DMS53 (cell line): ENCODE data around the gene GART.
"Not testable (repeated sequence)": the region's sequence is repeated elsewhere in the genome, so short reads cannot be mapped to it uniquely, and the experiment has no call there.

Experiments
- DNase-seq: peaks from one replicate; lab custom pipeline; 2025; lab: John Stamatoyannopoulos, UW

GART gene

GRCh38 chr21:33512481-33512880 lies 29.4 kb downstream of the GART start:
- no peak for DNase-seq

GRCh38 chr21:33511639-33512038 lies 30.3 kb downstream of the GART start:
- DNase-seq, result no peak

DNA sequence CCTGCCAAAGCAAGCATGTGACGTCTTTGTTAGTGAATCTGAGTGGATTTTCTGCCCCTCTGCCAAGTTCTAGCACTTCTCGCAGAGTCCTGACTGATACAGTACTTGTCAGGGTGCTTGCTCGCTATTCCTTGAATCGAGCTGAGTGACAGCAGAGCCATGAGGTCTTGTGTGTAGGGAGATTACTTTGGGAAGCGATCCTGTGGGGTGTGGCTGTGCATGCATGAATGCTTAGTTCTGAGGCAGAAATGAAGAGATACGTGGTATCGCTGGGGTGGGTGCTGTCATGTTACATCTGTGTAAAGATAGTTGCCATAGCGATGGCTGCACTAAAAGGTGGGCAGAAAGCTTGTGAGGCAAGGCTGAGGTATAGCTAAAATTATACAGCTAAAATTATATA lies 31.1 kb downstream of the GART start:
- DNase-seq, result no peak

GRCh38 chr21:33507003-33507402 lies 34.9 kb downstream of the GART start:
- not testable (repeated sequence) for DNase-seq

GRCh38 chr21:33505833-33506232 lies 36.1 kb downstream of the GART start:
- no peak for DNase-seq

DNA sequence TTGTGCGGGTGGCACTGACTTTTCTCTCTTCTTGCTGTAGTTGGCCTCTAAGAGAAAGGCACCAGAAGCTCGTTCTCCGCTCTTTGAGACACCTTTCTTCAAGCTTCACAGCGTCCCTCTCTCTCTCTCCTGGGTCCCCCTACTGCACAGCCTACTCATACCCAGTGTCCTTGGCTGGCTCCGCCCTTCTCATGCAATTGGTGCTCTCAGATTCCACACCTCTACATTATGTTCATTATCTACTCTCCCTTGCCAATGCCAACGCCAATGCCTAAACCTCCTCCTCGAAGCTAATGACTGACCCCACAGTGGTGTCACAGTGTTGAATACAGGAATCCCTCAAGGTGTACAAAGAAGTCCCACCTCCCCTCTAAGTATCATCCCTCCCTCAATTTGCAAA lies 45.6 kb downstream of the GART start:
- no peak for DNase-seq

DNA sequence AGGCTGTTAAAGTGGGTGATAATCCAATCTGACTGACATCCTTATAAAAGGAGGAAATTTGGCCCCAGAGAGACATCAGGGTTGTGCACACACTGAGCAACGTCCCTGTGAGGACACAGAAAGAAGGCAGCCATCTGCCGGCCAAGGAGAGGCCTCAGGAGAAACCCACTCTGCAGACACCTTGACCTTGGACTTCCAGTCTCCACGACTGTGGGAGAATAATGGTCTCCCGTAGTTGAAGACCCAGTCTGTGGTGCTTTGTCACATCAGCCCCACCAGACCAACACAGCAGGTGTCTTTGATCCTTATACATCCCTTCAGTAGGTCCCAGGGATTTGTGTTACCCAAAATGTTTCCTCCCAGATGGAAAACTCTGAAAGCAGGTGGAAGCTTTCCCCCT lies 46.2 kb downstream of the GART start:
- DNase-seq, result no peak

- no peak for DNase-seq
Measured at GRCh38 chr21:33493756-33494155, 48.2 kb downstream of the GART start.

GRCh38 chr21:33492571-33492970 lies 49.3 kb downstream of the GART start:
- no peak for DNase-seq

DNA sequence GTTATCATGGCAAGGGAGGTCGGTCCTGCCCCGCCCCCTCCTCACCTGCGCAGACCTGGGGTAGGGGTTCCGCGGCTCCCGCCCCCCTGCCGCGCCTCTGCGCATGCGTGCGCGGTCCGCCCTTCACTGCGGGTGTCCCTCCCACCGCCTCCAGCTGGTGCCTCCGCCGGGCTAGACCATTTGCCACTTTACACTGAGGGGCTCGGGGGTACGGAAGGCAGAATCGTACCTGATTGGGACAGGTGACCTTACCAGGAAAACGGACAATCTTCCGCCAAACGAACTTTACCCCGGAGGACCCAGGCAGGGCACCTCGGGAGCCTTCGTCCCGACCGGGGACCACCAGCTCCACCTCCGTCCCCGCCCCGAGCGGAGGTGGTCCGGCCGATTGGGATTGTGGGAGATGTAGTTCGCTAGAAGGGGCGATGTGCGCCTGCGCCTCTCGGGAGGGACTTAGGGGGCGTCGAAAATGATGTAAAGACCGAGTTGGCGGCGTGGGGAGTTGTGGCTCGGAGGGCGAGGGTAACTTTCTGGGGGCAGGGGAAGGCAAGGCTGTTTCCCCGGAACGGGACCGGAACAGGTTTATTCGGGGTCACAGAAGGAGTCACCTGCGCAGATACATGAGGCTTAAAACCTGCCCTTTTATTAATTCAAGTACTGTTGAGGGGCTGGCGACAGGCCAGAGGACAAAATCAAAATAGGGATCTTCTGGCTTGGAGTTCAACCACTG lies 50.4 kb downstream of the GART start, which contains the start of gene DNAJC28:
DNAJC28 (minus strand) TSS at position 344 of the 730 bp plus-strand sequence. CDS start 2,323 bp downstream, outside the sequence.
- DNase-seq, result peak; percentile 92

DNA sequence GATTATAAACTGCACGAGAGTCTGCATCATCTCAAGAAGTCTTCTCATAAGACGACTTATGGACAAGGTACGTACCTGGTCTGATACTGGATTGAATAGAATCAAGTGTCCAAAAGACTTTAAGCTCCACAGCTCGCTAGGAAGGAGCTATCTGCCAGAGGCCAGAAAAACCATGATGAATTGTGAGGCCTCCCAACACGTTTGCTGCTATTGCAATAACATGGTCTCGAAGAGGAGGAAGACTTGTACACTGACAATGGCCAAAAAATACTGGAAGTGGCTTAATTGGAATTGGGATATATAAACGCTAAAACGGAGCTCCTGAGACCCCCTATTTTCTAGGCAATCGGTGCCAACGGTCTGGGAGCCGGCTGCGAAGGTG lies 50.9 kb downstream of the GART start:
- peak; percentile 43 for DNase-seq

DNA sequence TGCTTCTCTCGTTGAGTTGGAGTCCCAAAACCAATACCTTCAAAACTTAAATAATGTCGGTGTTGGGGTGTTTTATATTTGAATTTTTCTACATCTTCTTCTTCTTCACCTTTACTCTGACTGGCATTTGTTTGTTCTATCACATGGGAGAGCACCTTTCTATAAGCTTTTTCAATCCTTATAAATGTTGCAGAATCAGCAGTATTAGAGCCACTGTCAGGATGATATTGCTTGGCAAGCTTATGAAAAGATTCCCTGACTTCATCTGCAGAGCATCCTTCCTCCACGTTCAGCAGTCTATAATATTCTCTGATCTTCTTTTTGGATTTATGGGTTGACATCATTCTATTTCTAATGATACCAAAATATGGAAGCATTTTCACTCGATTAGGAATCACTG lies 53.0 kb downstream of the GART start:
- no peak for DNase-seq

DNA sequence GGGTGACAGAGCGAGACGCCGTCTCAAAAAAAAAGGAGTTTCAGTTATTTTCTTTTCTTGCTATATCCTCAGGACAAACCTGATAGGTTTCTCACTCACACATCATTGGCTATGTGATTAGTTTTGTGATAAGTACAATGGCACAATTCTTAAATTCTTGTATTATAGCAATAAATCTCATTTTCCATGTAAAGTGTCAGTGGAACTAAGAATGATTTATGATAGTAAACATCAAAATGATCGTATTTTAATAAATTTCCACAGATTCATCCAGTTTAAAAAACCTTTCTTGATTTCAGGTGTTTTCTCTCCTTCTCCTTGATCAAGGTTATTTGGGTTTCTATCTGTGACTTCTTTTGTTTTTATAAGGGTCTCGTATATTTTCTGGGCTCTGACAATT lies 53.9 kb downstream of the GART start:
- no peak for DNase-seq

- DNase-seq, result peak; percentile 18
Measured at GRCh38 chr21:33481314-33481943, 60.5 kb downstream of the GART start.

- DNase-seq, result peak; percentile 20
Measured at GRCh38 chr21:33480481-33481103, 61.3 kb downstream of the GART start.

DNA sequence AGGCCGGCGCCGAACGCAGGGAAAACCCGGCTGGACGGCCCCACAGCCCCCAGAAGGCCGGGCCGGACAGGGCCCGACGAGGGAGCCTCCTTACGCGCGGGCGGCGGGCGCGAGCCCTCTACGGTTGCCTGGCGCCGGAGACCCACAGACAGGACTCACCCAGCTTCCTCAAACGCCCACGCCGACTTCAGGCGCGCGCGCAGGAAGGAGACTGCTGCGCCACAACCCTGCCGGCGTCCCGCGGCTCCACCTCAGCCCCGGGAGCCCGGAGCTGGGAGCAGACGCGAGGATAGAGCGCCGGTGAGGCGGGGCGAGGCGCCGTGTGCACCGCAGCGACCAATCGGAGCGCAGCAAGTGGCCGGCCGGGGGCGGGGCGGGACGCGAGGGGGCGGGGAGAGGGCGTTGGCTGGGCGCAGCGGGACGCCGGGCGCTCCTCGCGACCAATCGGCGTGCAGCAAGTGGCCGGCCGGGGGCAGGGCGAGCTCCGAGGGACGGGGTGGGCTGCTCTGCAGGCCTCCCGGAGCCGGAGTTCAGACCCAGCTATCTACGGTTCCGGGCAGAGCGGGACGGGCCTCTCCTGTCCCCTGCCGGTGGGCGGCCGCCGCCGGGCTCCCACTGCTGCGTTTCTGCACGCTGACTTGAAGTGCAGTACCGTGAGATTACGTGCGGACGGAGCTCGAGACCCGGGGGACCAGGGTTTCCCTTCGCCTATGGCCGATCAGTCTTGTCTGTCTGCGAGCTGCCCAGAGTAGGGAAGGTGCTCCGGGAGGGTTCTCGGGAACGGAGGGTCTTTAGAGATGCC lies 62.0 kb downstream of the GART start, which contains the start of gene TMEM50B:
TMEM50B (minus strand) TSS at position 296 of the 802 bp plus-strand sequence. CDS start 11,089 bp downstream, outside the sequence.
- peak; percentile 97 for DNase-seq

DNA sequence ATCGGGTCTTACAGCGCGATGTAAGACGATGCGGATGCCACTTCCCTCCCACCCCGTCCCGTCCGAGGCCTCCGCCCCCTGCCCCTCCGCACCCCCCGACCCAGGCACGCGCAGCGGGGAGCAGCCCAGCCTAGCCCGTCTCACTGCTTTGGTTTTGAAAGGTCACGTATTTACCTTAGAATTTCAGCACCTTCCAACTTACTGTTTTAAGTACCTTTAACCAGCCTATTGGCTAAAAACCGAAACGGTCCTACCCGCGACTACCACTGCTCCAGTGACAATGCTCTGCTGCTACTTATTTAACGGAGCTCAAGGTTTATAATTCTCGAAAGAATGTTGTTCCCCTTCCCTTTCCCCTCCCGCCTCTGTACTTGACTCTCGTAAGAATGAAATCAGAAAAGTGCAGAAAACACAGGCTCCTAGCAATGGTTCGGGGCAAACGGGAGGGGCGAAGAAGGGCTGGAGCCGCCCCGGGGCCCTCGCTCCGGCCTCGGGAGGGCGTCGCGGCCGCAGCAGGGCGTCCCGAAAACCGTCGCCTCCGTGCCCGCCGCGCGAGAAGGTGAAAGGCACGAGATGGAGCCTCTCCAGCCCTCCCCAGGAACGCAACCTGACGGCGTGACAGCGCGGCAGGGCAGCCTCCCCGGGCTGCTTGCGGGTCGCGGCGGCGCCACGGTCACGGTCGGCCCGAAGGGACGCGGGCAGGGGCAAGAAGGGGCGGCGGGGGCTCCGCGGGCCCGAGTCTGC lies 62.8 kb downstream of the GART start:
- peak; percentile 69 for DNase-seq

GRCh38 chr21:33478182-33478581 lies 63.7 kb downstream of the GART start:
- no peak for DNase-seq

DNA sequence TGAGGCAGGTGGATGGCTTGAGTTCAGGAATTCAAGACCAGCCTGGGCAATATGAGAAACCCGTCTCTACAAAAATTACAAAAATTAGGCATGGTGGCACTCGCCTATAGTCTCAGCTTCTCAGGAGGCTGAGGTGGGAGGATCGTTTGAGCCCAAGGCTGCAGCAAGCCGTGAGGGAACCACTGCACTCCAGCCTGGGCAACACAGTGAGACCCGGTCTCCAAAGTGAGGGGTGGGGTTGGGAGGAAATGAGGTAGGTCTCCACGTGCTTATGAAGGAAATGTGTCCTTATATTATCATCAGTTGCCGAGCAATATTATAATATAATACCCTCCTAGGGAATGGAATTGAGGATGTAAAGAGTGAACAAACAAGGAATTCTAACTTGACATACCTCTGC lies 64.9 kb downstream of the GART start:
- no peak for DNase-seq

DNA sequence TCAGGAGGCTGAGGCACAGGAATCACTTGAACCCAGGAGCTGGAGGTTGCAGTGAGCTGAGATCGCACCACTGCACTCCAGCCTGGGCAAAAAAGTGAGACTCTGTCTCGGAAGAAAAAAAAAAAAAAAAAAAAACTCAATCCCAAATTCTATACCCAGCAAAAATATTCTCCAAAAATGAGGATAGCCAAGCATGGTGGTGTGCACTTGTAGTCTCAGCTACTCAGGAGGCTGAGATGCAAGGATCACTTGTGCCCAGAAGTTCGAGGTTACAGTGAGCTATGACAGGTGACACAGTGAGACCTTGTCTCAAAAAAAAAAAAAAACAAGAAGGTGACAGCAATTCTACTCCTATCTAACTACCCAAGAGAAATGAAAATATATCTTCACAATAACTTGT lies 68.6 kb downstream of the GART start:
- DNase-seq, result no peak

- DNase-seq, result no peak
Measured at GRCh38 chr21:33470701-33471100, 71.2 kb downstream of the GART start.

- DNase-seq, result not testable (repeated sequence)
Measured at GRCh38 chr21:33469183-33469582, 72.7 kb downstream of the GART start.
